NOMO-1 (cell line): ENCODE measurements around the gene NUCKS1.

Experiments used
- DNase-seq, 2 experiments: peaks; one replicate each; lab custom pipeline; 2025; ENCODE audit not compliant: unreplicated experiment in 2 of 2; lab: John Stamatoyannopoulos, UW

The NUCKS1 gene

DNA sequence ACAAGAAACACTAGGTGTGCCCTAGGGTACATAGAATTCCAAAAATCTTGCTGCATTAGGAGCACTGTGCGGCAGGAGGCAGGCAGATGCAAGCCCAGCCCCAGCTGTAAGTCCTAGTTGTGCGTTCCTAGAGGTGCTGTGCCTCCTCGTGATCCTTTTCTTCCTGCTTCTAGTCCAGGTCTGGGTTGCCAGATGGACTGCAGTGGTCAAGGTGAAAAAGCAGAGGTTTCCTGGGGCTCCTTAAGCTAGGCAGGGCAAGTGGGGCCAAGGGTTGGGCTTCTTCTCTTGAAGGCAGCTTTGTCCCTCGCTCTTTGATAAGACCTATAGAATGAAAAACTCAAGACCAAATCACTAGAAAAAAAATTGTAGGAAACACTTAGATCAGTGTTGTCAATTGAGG lies 48.1 kb downstream of the NUCKS1 start:
- no peak for DNase-seq

- no peak for DNase-seq
Measured at GRCh38 chr1:205701420-205701819, 48.6 kb downstream of the NUCKS1 start.

- no peak for DNase-seq
Measured at GRCh38 chr1:205700865-205701401, 49.0 kb downstream of the NUCKS1 start.

DNA sequence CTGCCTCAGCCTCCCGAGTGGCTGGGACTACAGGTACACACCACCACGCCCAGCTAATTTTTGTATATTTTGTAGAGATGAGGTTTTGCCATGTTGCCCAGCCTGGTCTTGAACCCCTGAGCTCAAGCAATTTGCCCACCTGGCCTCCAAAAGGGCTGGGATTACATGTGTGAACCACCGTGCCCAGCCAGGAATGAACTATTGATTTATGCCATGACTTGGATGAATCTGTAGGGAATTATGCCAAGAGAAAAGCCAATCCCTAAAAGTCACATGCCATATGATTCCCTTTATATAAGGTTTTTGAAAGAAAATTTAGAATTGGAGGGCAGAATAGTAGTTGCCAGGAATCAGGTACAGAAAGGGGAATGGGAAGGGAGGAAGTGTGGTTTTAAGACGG lies 50.6 kb downstream of the NUCKS1 start:
- DNase-seq, result no peak

DNA sequence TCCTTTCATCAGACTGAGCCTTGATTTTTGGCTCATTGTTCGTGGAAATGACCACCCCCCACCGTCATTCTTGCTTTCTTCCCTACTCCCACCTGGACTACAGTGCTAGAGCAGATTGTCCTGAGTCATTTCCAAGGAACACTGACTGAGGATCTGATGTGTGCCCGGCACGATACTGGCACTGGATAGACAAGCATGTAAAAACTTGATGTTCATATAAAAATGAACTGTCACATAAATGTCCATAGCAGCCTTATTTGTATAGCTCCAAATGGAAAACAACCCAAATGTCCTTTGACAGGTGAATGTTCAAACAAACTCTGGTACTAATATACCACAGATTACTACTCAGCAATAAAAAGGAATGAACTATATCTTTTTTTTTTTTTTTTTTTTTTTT lies 51.1 kb downstream of the NUCKS1 start:
- no peak for DNase-seq

DNA sequence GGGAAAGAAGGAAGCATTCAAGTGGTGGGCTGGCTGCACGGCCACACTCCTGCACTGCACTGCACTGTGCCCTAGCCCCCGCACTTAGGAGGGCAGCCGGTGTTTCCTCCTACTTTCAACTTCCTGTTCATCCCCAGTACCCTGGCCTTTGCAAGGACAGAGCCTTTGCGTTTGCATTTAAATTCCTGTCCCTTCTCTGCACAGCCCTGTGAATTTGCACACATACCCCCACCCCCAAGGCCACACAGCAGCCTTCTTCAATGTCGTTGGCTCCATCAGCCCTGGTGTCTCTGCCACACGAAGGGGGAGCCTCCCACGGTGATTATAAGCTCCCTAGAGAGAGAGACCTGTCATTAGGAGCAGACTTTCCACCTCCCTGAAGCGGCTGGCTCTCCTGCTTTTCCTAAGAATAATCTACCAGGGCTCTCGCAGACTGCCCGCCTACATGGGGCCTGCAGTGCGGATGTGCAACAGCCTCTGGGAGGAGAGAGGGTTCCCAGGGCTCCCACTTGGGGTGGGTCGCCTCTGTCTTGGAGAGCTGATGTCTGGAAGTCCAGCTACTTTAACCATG lies 56.5 kb downstream of the NUCKS1 start:
- DNase-seq, result no peak

DNA sequence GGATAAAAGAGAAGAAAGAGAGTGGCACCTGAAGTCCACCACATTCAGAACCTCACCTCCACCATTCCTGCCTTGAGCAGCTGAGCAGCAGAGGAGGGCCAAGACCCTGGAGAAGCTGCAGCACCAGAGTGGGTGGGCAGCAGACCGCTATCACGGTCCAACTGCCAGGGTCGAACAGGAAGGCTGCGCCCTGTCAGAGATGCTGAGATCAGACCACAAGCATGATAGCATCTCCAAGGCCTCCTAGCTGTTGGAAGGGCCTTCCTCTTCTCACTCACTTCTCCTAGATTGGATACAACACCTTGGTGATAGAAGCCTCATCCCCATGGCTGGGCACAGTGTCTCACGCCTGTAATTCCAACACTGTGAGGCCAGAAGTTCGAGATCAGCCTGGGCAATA lies 57.6 kb downstream of the NUCKS1 start:
- no peak for DNase-seq

GRCh38 chr1:205690122-205690756 lies 59.7 kb downstream of the NUCKS1 start:
- DNase-seq, result no peak

DNA sequence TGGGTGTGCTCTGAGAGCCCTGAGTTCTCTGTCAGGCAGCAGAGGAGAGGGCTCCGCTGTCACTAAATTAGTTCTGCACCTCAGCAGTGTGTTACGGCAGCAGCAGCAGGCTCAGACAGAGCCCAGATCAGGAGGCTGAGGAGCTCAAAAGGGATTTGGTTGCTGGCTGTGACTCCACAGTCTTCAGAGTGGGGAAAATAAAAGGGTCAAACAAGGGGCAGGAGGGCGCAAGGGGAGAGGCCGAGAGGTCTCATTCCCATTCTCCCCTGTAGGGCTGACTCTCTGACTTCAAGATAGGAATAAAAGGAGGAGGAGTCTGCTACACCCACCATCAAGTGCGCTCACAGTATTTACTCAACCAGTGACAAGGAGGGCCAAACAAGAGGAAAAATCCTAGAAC lies 60.5 kb downstream of the NUCKS1 start:
- DNase-seq, result no peak

DNA sequence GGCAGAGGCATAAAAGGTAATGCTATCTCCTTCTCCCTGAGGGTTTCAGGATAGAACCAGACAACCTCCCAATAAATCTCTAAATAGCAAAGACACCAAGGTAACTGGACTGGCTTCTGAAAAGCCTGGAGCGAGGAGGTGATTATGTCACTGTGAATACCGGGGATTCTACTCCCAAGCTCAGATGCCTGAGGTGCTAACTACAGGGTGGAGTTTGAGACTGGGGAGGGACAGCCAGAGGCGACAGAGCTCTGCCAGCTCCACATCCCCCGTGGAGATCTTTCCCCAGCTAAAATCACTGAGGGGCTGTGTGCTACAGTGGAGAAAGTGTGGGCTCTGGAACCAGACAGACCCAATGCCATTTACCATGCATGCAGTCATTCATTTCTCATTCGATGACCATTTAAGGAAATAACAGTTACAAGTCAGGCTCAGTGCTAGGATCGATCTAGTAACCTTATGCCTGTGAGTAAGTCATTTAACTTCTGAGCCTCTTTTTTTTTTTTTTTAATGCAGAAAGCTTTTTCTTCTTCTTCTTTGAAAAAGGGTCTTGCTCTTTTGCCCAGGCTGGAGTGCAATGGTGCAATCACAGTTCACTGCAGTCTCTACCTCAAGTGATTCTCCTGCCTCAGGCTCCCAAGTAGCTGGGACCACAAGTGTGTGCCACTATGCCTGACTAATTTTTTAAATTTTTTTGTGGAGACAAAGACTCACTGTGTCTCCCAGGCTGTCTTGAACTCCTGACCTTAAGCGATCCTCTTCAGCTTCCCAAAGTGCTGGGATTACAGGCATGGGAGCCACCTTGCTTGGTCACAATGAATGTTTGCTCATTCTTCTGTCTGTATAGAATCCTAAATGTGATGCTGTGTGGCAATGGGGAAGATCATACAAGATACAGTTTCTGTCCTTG lies 61.6 kb downstream of the NUCKS1 start:
- no peak for DNase-seq

GRCh38 chr1:205687242-205687641 lies 62.7 kb downstream of the NUCKS1 start:
- no peak for DNase-seq

GRCh38 chr1:205681364-205681763 lies 68.6 kb downstream of the NUCKS1 start:
- no peak for DNase-seq

DNA sequence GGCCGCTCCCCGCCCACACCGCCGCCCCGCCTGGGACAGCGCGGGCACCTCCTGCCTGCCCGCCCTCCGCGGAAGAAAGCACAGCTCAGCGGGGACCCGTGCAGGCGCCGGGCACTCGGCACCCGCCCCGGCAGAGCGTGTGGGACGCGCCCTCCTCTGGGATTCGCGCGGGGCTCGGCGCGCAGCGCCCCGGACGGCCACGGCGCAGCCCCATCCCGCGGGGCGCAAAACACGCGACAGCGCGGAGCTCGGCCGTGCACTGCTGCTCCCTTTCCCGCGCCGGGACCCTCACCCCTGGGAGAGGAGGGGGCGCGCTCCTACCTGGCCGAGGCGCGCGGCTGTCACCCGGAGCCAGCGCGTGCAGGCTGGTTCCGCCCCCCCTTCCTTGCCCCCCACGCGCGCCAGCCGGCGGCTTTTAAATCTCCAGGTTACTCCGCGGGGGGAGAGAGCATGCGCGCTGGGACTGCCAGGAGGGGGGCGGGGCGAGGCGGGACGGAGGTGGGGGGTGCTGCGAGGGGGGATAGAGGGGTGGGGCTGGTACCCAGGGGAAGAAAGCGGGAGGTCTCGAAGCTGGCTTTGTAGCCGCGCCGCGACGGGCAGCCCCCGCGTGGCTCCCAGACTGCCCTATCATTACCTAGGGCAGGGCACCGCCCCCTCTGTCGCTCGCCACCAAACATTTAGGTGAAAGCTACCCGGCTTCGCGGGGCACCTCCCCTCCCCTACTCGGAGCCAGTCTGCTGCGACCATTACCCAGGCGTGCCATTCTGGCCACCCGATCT lies 69.7 kb downstream of the NUCKS1 start, which contains the start of gene SLC45A3:
TSS of gene SLC45A3 (minus strand) at position 437 of the 779 bp plus-strand sequence. CDS start 15,853 bp downstream, outside the sequence.
- DNase-seq, result peak; percentile 31 to 45

DNA sequence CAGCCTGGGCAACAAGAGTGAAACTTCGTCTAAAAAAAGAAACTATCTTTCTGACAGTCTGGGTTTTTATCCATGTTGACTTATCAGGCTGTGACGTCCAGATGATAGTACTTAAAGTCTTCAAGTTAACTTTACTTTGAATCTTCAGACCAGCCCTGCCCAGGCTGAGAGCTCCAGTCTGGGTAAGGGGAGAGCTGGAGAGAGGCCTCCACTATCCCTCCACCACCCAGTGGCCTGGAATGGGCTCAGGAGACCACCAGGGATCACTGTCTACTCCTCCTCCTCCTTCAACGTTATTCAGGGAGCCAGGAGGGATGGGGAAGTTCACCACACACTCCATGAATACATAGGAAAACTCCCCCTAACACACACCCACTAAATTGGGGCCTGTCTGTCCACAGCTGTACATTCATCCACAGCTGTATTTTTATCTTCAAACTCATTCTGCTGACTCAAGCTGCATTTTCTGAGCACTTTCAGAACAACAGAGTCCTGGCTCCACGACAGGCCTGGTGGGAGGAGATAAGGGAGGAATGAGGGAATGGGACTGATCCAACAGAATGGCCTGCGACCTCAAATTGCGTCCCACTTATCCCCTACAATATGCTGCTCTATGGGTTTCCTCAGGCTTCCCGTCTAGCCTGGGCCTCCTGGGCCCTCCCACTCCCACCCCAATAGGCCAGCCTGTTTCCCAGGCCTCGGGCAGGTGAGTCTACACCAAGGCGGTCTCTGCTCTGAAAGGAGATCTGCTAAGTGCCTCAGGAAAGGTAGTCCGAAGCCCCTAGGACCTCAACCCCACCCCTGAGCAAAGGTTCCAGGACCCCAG lies 71.5 kb downstream of the NUCKS1 start:
- DNase-seq, result no peak

DNA sequence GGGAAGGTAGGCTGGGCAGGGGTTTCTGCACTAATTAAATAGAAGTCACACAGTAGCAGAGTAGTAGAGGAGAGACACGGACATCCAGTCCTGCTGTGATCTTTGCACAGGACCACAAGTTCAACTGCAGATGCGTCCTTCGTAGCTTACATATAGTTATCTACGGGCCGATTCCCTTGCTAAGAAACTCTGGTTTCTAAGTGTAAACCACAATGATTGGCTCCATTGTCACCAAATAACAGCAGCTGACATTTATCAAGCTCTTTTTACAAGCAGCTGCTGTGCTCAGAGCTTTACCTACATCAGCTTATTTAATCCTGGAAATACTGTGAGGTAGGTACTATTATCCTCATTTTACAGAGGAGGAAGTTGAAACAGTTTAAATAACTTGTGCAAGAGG lies 72.8 kb downstream of the NUCKS1 start:
- peak in 1 of 2 experiments; percentile 41 for DNase-seq

GRCh38 chr1:205676597-205676996 lies 73.4 kb downstream of the NUCKS1 start:
- no peak for DNase-seq

DNA sequence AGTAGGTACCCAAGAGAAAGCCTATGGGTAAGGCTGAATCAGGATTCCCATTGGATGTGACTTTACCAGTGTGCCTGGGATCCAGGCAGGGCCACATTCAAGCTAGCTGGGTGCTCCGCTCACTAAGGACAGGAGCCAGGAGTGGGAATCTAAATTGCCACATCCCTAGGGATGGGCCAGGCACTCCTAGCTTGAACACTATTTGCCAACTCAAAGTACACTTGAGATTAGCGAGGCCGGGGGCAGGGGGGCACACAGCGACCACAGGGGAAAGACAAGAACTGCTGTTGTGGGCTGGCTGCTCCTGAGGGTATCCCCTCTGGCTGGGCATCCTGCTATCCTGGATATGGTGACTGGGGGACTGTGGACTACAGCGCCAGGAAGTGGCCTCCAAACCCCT lies 74.0 kb downstream of the NUCKS1 start:
- no peak for DNase-seq

DNA sequence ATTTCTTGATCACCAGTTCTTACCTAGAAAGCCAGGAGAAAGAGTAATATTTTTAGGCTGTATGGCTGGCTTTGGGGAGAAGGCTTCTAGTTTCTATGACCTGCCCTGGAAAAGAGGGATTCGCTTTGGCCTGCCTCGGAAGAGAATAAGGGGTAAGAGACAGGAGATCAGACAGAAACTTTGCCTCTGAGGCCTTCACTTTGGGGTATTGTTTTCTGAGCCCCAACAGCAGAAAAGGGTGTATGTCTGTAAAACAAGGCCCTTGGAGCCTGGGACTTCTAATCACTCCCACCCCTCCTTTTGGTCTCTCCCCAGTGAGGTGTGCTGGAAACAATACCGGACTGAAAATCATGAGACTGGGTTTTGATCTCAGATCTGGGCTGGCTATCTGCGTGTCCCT lies 74.7 kb downstream of the NUCKS1 start:
- no peak for DNase-seq

DNA sequence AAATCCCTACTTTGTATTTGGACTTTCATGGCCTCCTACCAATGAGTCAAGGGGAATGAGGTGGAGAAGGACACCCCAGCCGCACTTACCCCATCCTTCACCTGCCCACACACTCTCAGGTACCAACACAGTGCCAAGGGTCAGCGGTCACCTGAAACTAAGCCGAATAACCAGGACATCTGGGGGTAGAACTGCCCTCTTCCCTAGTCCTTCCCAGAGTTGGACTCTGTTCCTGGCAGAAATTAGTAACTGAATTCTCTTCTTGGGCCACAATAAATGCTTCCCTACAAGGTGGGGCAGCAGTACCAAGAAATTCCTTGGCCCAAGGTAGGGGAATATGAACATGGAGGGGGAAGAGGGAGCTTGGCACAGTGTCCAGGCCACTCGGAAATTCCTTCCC lies 77.0 kb downstream of the NUCKS1 start:
- no peak for DNase-seq

DNA sequence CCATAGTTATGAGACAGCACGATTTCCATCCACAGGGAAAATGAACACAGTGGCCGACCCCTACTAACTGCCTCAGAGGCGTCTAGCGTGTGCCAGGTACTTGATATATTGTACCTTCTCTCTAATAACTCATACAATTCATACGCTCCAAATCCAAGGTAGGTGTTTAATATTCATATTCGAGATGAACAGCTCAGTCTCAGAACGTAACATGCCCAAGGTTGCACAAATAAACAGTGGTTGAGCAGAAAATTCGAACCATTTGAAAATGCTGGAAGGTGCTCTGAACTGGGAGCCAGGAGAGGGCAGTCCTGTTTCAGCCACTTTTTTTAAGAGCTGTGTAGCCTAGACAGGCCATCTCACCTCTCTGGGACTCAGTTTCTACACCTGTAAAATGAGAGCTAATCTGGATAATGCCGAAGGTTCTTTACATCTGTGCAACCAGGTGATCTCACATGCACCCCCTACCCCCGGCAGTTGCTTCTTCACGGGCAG lies 77.5 kb downstream of the NUCKS1 start:
- DNase-seq, result no peak
